Brain microvascular endothelial cell (primary cell): ENCODE data around the gene CCDC93.

Experiments used
- DNase-seq: peaks from one replicate; pipeline ENCODE4 v3.0.0-alpha.2; 2020
- H3K27ac ChIP-seq: fragments of 250-450 bp; sonication (Bioruptor Pico); 2 replicates; pipeline ENCODE4 v1.5.1; 2020; ENCODE audit warnings: mild to moderate bottlenecking, moderate library complexity
- H3K27me3 ChIP-seq: fragments of 250-450 bp; sonication (Bioruptor Pico); replicated peaks from 2 replicates; pipeline ENCODE4 v1.5.1; 2020; ENCODE audit warnings: mild to moderate bottlenecking
- H3K36me3 ChIP-seq: fragments of 250-450 bp; sonication (Bioruptor Pico); replicated peaks from 2 replicates; pipeline ENCODE4 v1.5.1; 2020; ENCODE audit warnings: mild to moderate bottlenecking
- H3K4me3 ChIP-seq: 2 replicates; pipeline ENCODE4 v1.5.1; 2011; ENCODE audit warnings: low read depth, mild to moderate bottlenecking, control low read depth, low read length, moderate library complexity
- in situ Hi-C: cut with HindIII; loops from 2 replicates; pipeline ENCODE4 v1.10.0; 2017; ENCODE audit warnings: low sequenced_read_pairs, low pct_ligation_motif_present
- TF ChIP-seq, protein P1 (sequence below): IDR thresholded peaks from 2 replicates; pipeline ENCODE4 v1.5.1; 2011; ENCODE audit warnings: low read depth, mild to moderate bottlenecking, moderate library complexity, low read length, control low read depth, inconsistent platforms; ENCODE audit errors: missing control alignments

CCDC93 gene

DNA sequence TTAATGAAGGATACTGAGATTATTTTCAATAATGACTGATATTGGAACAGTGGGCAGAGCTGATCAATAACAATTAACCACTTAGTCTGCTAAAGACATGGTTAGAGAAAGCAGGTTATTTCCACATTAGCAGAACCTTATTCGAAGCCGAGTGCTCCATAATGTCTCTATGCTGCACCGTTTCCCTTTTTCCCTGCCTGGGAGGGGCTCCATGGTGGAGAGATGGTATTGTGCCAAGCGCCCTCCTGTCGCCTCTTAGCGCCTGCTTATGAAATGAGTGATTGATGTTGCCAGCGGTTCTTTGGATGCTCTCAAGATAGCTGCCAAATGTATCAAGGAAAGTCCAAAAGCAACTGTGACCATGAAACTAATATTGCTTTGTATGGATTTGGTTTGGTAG lies 39.8 kb upstream of the CCDC93 start:
- TF ChIP-seq, protein P1, sequence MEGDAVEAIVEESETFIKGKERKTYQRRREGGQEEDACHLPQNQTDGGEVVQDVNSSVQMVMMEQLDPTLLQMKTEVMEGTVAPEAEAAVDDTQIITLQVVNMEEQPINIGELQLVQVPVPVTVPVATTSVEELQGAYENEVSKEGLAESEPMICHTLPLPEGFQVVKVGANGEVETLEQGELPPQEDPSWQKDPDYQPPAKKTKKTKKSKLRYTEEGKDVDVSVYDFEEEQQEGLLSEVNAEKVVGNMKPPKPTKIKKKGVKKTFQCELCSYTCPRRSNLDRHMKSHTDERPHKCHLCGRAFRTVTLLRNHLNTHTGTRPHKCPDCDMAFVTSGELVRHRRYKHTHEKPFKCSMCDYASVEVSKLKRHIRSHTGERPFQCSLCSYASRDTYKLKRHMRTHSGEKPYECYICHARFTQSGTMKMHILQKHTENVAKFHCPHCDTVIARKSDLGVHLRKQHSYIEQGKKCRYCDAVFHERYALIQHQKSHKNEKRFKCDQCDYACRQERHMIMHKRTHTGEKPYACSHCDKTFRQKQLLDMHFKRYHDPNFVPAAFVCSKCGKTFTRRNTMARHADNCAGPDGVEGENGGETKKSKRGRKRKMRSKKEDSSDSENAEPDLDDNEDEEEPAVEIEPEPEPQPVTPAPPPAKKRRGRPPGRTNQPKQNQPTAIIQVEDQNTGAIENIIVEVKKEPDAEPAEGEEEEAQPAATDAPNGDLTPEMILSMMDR: no peak
- no peak for DNase-seq
- Histone ChIP-seq H3K27ac (no peak overlapping the region), H3K27me3 (no peaks in the 10 kb centered on the region), H3K36me3 (no peaks in the 10 kb centered on the region), H3K4me3 (no peak overlapping the region)
- in situ Hi-C loops: no loop called here

DNA sequence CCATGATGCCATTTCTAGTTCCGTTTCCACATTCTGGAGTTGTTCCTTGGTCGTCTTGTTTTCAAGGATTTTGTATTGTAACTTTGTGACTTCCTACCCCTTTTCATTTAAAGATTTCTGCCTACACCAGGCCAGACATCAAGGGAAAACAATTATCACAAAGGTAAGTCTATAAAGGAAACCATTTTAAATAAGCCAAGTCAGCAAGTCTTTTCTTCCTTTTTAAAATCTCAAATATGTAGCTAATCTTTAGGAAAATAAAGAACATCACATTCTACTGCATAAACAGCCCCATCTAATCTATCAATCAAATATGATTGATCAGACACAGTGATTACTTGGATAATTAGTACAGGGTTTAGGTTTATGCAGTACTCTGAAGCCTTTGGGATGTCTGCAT lies 38.6 kb upstream of the CCDC93 start:
- H3K27me3 ChIP-seq: no peaks in the 10 kb centered on the region
- in situ Hi-C loops: no loop called here
- DNase-seq: no peak

DNA sequence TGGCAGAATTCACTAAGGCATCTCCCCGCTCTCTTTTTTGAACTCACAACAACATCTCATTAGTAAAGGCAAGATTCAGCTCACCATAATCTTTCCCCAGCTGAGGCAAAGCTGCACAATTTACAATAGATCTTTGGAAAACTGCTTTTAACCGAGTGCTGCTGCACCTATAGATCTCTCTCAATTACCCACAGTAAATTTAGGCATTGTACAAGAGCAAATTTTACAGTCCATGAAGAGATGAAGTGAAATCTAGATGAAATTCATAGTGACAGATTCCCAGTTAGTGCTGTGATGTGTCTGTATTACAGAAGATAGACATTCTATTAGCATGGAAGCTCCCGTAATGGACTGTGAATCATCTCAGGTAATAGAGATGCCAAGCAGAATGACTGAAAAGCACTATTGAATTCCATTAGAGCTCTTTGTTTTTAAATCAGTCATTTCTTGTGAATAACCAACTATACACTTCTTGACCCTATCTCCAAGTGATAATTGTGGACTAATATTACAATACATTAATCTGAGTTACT lies 38.0 kb upstream of the CCDC93 start:
- H3K36me3 ChIP-seq: no peaks in the 10 kb centered on the region
- in situ Hi-C loops: no loop called here
- H3K4me3 ChIP-seq: no peak overlapping the region
- no peak overlapping the region for H3K27ac ChIP-seq
- no peaks in the 10 kb centered on the region for H3K27me3 ChIP-seq
- no peak for DNase-seq
- TF ChIP-seq, protein P1: no peak

More for the DNA sequence above, 38.6 kb upstream of the CCDC93 start:
- no peaks in the 10 kb centered on the region for H3K36me3 ChIP-seq
- H3K4me3 ChIP-seq: no peak overlapping the region
- no peak overlapping the region for H3K27ac ChIP-seq
- TF ChIP-seq, protein P1: no peak

DNA sequence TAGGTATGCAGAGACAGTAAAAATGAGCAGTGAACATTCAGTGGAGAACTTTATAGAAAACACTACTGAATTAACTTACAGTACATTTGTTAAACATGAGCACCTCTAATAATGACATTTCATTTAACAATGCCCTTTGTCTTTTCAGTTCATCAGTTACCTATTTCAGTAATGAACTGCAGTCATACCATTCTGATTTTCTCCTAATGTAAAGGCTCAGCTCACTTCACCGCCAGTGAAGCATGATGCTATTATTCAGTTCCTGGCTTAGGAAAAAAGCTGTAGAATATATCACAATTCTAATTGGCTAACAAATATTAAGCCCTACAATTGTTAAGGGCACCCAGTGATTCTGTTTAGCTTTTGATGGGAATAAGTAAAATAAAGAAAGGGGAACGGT lies 37.1 kb upstream of the CCDC93 start:
- H3K4me3 ChIP-seq: no peak overlapping the region
- TF ChIP-seq, protein P1: no peak
- no peak for DNase-seq
- no peaks in the 10 kb centered on the region for H3K36me3 ChIP-seq
- in situ Hi-C loops: no loop called here
- H3K27me3 ChIP-seq: no peaks in the 10 kb centered on the region
- no peak overlapping the region for H3K27ac ChIP-seq

DNA sequence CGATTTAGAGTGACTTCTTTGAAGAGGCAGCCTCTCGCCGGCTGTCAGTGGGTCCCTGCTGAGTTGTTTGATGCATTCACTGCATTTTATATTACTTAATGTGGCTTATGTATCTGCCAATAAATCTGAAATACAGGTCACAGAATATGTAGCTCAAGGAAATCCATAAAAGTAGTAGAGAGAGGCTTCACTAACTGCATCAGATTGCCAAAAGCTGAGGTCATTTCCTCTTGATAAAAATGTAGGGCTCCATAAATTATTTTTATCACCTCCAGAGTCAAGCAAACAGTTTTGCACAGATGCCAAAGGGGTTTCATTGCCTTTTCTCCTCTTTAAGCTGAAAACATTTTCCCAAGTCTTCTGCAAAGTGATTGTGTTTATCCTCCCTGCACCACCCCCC lies 36.5 kb upstream of the CCDC93 start:
- Histone ChIP-seq H3K27ac (no peak overlapping the region), H3K36me3 (no peaks in the 10 kb centered on the region), H3K27me3 (no peaks in the 10 kb centered on the region), H3K4me3 (no peak overlapping the region)
- in situ Hi-C loops: no loop called here
- no peak for DNase-seq
- TF ChIP-seq, protein P1: no peak

DNA sequence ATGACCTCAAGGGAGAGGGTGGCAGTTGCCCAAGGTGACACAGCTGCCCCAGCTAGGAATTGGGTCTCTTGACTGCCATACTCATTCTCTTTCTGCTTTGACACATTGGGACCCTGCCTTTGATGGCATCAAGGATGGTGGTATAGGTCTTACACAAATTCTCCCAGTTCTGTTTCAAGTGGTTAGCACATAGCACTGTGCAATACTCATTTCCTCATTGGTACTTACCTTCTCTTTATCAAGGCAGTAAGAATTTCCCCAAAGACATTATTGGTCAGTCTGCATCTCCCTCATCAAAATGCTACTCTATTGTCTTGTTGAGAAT lies 35.9 kb upstream of the CCDC93 start:
- no peak for DNase-seq
- H3K36me3 ChIP-seq: no peaks in the 10 kb centered on the region
- TF ChIP-seq, protein P1: no peak
- H3K27me3 ChIP-seq: no peaks in the 10 kb centered on the region
- H3K4me3 ChIP-seq: no peak overlapping the region
- H3K27ac ChIP-seq: no peak overlapping the region
- in situ Hi-C loops: no loop called here
